ENCODE measurements around the gene MSRB3.

The MSRB3 gene

DNA sequence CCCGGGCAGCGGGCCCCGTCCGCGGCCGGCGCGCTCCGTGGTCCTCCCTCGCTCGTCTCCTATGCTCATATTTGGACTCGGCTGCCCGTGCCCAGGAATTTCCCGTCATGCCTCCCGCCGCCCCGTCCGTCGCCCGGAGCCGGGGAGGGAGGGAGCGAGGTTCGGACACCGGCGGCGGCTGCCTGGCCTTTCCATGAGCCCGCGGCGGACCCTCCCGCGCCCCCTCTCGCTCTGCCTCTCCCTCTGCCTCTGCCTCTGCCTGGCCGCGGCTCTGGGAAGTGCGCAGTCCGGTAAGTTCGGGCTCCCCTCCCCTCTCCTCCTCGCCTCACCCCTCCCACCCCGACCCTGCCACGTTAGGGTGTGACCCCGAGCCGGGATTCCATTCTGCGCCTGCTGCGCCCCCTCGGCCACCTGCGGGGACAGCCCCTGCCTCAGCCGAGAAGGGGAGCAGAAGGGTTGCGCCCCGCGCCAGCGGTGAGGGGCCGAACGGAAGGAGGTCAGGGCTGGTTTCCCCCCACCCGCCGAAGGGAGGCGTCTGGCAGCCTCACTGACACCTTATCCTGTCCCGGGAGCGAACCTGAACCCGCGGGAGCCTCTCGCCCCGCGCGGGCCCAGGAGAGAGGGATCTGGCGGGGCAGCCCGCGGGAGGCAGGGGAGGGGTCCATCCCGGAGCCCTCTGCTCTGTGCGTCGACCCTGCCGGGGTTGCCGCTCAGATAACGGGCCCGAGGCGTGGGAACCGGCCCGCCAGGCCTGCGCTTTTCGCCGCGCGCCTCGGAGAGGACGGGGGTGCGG lies at the start of gene MSRB3:
MSRB3 (plus strand) TSS at position 108 of the 793 bp plus-strand sequence. CDS start 29,897 bp downstream, outside the sequence.
- peak within 1 kb of the TSS; percentile 72 for H3K27ac ChIP-seq
- peak within 1 kb of the TSS; percentile 83 for H3K4me3 ChIP-seq (ENCODE audit: low read depth, low read length)
- H3K36me3 ChIP-seq (replicated peaks): no peaks in the 10 kb centered on the region
- H3K27me3 ChIP-seq (replicated peaks): no peaks in the 10 kb centered on the region
- in situ Hi-C loops (cut with HindIII; ENCODE audit: low pct_ligation_motif_present, low sequenced_read_pairs): no loop called here
- peak; percentile 60 for DNase-seq
- peak; percentile 36 for TF ChIP-seq CTCF (IDR thresholded peaks at IDR 0.05; ENCODE audit: low read depth, low read length, missing control alignments)

GRCh38 chr12:65229441-65229840 lies 49.0 kb upstream of the MSRB3 start:
- Histone ChIP-seq H3K27me3 (replicated peaks) (no peaks in the 10 kb centered on the region), H3K4me3 (ENCODE audit: low read depth, low read length) (no peak overlapping the region), H3K36me3 (replicated peaks) (no peaks in the 10 kb centered on the region), H3K27ac (no peak overlapping the region)
- peak; percentile 66 for DNase-seq
- TF ChIP-seq CTCF (IDR thresholded peaks at IDR 0.05; ENCODE audit: low read depth, low read length, missing control alignments): no peak
- in situ Hi-C loops (cut with HindIII; ENCODE audit: low pct_ligation_motif_present, low sequenced_read_pairs): no loop called here

- no peak for DNase-seq
- no peak overlapping the region for H3K4me3 ChIP-seq (ENCODE audit: low read depth, low read length)
- in situ Hi-C loops (cut with HindIII; ENCODE audit: low pct_ligation_motif_present, low sequenced_read_pairs): no loop called here
- H3K36me3 ChIP-seq (replicated peaks): no peaks in the 10 kb centered on the region
- H3K27me3 ChIP-seq (replicated peaks): no peaks in the 10 kb centered on the region
- TF ChIP-seq CTCF (IDR thresholded peaks at IDR 0.05; ENCODE audit: low read depth, low read length, missing control alignments): no peak
- H3K27ac ChIP-seq: no peak overlapping the region
These were observed 45.9 kb upstream of the MSRB3 start for GRCh38 chr12:65232476-65233077.

GRCh38 chr12:65237153-65237552 lies 41.3 kb upstream of the MSRB3 start:
- Histone ChIP-seq H3K27me3 (replicated peaks) (no peaks in the 10 kb centered on the region), H3K36me3 (replicated peaks) (no peaks in the 10 kb centered on the region), H3K27ac (no peak overlapping the region), H3K4me3 (ENCODE audit: low read depth, low read length) (no peak overlapping the region)
- no peak for DNase-seq
- in situ Hi-C loops (cut with HindIII; ENCODE audit: low pct_ligation_motif_present, low sequenced_read_pairs): no loop called here
- TF ChIP-seq CTCF (IDR thresholded peaks at IDR 0.05; ENCODE audit: low read depth, low read length, missing control alignments): no peak

- no peak for DNase-seq
- Histone ChIP-seq H3K27me3 (replicated peaks) (no peaks in the 10 kb centered on the region), H3K4me3 (ENCODE audit: low read depth, low read length) (no peak overlapping the region), H3K36me3 (replicated peaks) (no peaks in the 10 kb centered on the region), H3K27ac (no peak overlapping the region)
- TF ChIP-seq CTCF (IDR thresholded peaks at IDR 0.05; ENCODE audit: low read depth, low read length, missing control alignments): no peak
- in situ Hi-C loops (cut with HindIII; ENCODE audit: low pct_ligation_motif_present, low sequenced_read_pairs): no loop called here
These were observed 39.9 kb upstream of the MSRB3 start for GRCh38 chr12:65238609-65239008.

All from brain microvascular endothelial cell (primary cell).